BJ (cell line): ENCODE results near the gene STRAP. TPM values are rescaled to one million over a fixed set of nuclear protein-coding genes. Genes with fewer than 3 reads are reported as not detected.

Experiments used
- CTCF ChIA-PET: fragments of 350-600 bp; formaldehyde crosslinking; extraction: SDS; loops from one replicate; lab custom pipeline; 2021; ENCODE audit warnings: antibody characterized with exemption, inconsistent platforms; lab: Yijun Ruan, JAX
- POLR2A ChIA-PET: fragments of 300-600 bp; sonication (Branson Sonifier 250); formaldehyde crosslinking; extraction: SDS; loops from one replicate; lab custom pipeline; 2021; ENCODE audit warnings: antibody characterized with exemption; lab: Charles Lee
- DNase-seq: peaks from one replicate; pipeline ENCODE4 v3.0.0-alpha.2; 2011; ENCODE audit warnings: low read depth
- H3K27me3 ChIP-seq: 2 replicates; pipeline ENCODE4 v1.6.0; 2011; ENCODE audit warnings: low read length; ENCODE audit not compliant: control insufficient read depth, insufficient read depth
- H3K36me3 ChIP-seq: 2 replicates; pipeline ENCODE4 v1.5.1; 2011; ENCODE audit warnings: low read length; ENCODE audit not compliant: control insufficient read depth, insufficient read depth
- H3K4me3 ChIP-seq: 2 replicates; pipeline ENCODE4 v1.5.1; 2011; ENCODE audit warnings: low read depth, mild to moderate bottlenecking, control low read depth, low read length
- polyA plus RNA-seq: library from polyadenylated mRNA; depleted of rRNA; stranded (reverse); fragments of >200 nt; gene quantifications from 2 replicates; pipeline ENCODE4 v1.2.3, GENCODE V29; 2011
- TF ChIP-seq, protein P1 (sequence below): IDR thresholded peaks from 2 replicates; pipeline ENCODE4 v1.5.1; 2011; ENCODE audit warnings: low read depth, mild to moderate bottlenecking, control low read depth, inconsistent platforms, low read length, moderate library complexity; ENCODE audit not compliant: insufficient read depth

STRAP gene
- polyA plus RNA-seq, 1 experiment: 54.1 TPM

DNA sequence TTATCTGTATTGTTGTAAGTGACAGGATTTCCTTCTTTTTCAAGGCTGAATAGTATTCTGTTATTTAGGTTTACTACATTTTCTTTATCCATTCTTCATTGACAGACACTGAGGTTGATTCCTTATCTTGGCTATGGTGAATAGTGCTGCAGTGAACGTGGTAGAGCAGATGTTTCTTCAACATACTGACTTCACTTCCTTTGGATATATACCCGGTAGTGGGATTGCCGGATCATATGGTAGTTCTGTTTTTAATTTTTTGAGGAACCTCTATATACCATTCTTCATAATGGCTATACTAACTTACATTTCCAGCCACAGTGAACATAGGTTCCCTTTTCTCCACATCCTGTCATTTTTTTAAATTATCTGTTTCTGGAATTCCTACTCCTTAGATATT is 50.8 kb downstream of the STRAP start:
- Histone ChIP-seq H3K27me3 (no peaks in the 10 kb centered on the region), H3K4me3 (no peak overlapping the region), H3K36me3 (no peaks in the 10 kb centered on the region)
- TF ChIP-seq, protein P1, sequence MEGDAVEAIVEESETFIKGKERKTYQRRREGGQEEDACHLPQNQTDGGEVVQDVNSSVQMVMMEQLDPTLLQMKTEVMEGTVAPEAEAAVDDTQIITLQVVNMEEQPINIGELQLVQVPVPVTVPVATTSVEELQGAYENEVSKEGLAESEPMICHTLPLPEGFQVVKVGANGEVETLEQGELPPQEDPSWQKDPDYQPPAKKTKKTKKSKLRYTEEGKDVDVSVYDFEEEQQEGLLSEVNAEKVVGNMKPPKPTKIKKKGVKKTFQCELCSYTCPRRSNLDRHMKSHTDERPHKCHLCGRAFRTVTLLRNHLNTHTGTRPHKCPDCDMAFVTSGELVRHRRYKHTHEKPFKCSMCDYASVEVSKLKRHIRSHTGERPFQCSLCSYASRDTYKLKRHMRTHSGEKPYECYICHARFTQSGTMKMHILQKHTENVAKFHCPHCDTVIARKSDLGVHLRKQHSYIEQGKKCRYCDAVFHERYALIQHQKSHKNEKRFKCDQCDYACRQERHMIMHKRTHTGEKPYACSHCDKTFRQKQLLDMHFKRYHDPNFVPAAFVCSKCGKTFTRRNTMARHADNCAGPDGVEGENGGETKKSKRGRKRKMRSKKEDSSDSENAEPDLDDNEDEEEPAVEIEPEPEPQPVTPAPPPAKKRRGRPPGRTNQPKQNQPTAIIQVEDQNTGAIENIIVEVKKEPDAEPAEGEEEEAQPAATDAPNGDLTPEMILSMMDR: no peak
- ChIA-PET CTCF (interaction anchor here (1.1 kb wide), 1 partner anchor 10 kb away, joined by 3 read pairs; no protein-coding TSS in a partner anchor), POLR2A (no interaction called here)
- no peak for DNase-seq

DNA sequence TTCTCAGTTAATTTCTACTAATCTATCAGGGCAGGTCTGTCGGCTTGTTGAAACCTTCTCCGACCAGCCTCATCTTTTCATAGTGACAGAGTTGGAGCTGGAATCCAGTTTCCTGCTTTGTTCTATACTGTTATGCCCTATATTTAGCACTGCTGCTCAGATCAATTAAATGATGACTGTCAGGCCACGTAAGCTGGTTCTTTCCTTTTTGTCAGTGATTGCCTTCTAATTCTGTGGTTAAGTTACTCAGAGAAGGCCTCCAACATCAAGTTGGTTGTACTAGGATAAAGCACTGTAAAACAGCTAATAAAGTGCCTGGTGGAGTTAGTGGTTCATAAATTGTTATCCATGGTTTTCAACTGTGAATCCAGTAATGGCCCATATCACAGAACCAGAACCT is 51.6 kb downstream of the STRAP start:
- CTCF ChIA-PET: no interaction called here
- no peak for DNase-seq
- Histone ChIP-seq H3K27me3 (no peaks in the 10 kb centered on the region), H3K4me3 (no peak overlapping the region), H3K36me3 (no peaks in the 10 kb centered on the region)
- POLR2A ChIA-PET: no interaction called here
- TF ChIP-seq, protein P1: no peak

DNA sequence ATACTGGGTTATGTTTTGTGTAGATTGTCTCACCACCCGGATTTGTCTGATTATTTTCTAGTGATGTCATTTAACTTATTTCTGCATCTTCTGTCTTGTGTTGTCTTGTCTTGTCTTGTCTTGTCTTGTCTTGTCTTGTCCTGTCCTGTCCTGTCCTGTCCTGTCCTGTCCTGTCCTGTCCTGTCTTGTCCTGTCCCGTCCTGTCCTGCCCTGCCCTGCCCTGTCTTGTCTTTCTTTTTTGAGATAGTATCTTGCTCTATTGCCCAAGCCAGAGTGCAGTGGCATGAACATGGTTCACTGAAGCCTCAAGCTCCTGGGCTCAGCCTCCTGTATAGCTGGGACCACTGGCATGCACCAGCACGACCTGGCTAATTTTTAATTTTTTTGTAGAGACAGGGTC is 54.6 kb downstream of the STRAP start:
- TF ChIP-seq, protein P1: no peak
- H3K4me3 ChIP-seq: no peak overlapping the region
- DNase-seq: no peak
- H3K36me3 ChIP-seq: no peaks in the 10 kb centered on the region
- ChIA-PET POLR2A (no interaction called here), CTCF (interaction anchor here (1.2 kb wide), 1 partner anchor 14 kb away, joined by 4 read pairs; no protein-coding TSS in a partner anchor)
- no peaks in the 10 kb centered on the region for H3K27me3 ChIP-seq

DNA sequence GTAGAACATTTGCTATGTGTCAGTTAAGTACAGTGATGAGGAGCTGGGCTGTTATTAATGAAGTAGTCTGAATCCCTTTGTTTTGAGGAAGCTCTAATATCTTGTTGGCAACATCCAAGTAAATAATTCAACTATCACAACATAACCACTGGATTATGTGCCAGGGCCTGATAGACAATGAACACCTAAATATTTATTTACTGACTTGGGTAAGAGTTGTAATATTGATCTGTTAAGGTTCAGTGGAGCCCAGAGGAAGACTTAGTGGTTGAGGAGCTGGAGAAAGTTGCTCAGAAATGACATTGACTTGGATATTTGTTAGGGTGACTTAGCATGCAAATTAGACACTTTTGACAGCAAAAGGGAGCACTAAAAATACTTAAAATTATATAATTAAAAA is 55.7 kb downstream of the STRAP start:
- no peaks in the 10 kb centered on the region for H3K27me3 ChIP-seq
- POLR2A ChIA-PET: no interaction called here
- TF ChIP-seq, protein P1: no peak
- no peaks in the 10 kb centered on the region for H3K36me3 ChIP-seq
- DNase-seq: no peak
- no peak overlapping the region for H3K4me3 ChIP-seq
- CTCF ChIA-PET: interaction anchor here (1.1 to 1.2 kb wide), 2 partner anchors 9 to 11 kb away, joined by 4 read pairs; no protein-coding TSS in a partner anchor

DNA sequence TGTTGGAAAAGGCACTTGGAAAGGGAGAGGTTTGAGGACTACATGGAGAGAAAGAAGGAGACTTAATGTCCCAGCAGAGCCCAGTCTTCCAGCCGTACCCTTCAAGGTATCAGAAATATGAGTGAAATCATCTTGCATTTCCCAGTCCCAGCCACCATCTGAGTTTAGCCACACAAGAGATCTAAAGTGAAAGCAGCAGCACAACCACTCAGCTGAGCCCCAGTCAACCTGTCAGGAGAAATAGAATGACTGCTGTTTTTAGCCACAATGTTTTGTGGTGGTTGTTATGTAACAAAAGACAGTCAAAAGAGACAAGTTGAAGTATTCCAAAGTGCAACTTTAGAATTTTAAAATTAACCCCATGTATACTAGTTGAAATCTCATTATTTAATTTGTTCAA is 56.9 kb downstream of the STRAP start:
- CTCF ChIA-PET: interaction anchor here (1.1 to 1.2 kb wide), 2 partner anchors 9 to 11 kb away, joined by 4 read pairs; no protein-coding TSS in a partner anchor
- Histone ChIP-seq H3K36me3 (no peaks in the 10 kb centered on the region), H3K4me3 (no peak overlapping the region), H3K27me3 (no peaks in the 10 kb centered on the region)
- TF ChIP-seq, protein P1: no peak
- POLR2A ChIA-PET: no interaction called here
- DNase-seq: no peak
